Mammary epithelial cell (primary cell): ENCODE data around the gene FSD2.

ENCODE experiments used
- EZH2 ChIP-seq: IDR thresholded peaks from 2 replicates; pipeline ENCODE4 v1.6.1; 2012; ENCODE audit warnings: low read length, inconsistent platforms, borderline replicate concordance
- TF ChIP-seq, protein P1 (sequence below), 2 donors: IDR thresholded peaks in 1 of 2; conservative IDR thresholded peaks in 1 of 2; 2 replicates each; pipeline ENCODE4 v1.5.1; 2011 to 2012; ENCODE audit warnings: inconsistent platforms in 2 of 2, low read length in 2 of 2, mild to moderate bottlenecking in 2 of 2, control low read depth in 1 of 2, low read depth in 1 of 2; ENCODE audit not compliant: insufficient read depth in 1 of 2; ENCODE audit errors: extremely low read depth in 1 of 2

DNA sequence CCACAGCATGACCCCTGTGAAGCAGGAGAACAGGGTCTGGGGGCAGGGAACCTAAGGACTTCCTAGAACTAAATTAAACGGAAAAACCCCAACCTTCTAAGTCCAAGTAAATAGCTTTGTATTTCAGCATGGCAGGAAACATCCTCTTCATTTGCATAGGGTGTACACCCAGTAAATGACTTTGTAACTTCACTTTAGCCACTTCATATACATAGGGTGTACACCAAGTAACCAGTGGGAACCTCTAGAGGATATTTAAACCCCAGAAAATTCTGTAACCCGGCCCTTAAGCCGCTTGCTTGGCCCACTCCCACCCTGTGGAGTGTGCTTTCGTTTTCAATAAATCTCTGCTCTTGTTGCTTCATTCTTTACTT is 41.8 kb downstream of the FSD2 start:
- TF ChIP-seq, protein P1, sequence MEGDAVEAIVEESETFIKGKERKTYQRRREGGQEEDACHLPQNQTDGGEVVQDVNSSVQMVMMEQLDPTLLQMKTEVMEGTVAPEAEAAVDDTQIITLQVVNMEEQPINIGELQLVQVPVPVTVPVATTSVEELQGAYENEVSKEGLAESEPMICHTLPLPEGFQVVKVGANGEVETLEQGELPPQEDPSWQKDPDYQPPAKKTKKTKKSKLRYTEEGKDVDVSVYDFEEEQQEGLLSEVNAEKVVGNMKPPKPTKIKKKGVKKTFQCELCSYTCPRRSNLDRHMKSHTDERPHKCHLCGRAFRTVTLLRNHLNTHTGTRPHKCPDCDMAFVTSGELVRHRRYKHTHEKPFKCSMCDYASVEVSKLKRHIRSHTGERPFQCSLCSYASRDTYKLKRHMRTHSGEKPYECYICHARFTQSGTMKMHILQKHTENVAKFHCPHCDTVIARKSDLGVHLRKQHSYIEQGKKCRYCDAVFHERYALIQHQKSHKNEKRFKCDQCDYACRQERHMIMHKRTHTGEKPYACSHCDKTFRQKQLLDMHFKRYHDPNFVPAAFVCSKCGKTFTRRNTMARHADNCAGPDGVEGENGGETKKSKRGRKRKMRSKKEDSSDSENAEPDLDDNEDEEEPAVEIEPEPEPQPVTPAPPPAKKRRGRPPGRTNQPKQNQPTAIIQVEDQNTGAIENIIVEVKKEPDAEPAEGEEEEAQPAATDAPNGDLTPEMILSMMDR (conservative IDR thresholded peaks at IDR 0.05 in 1 of 2, IDR thresholded peaks at IDR 0.05 in 1 of 2; ENCODE audit: extremely low read depth in 1 of 2, insufficient read depth in 1 of 2, low read depth in 1 of 2, low read length in 2 of 2): no peak
- TF ChIP-seq EZH2: no peak
